ENCODE results near the gene CHAD. TPM values are rescaled to one million over a fixed set of nuclear protein-coding genes. Genes with fewer than 3 reads are reported as not detected.

CHAD gene
- total and polyA plus RNA-seq, 2 of the 13 experiments (the other 11 are each of a cell fraction or from before 2014, with no cell fraction given), result 1.4 TPM; not detected in 1

GRCh38 chr17:50428831-50429424, 39.8 kb downstream of the CHAD start (continued):
- TF ChIP-seq AHDC1 (CRISPR knock-in tag; IDR thresholded peaks at IDR 0.05; ENCODE audit: borderline replicate concordance), result peak; percentile 64; the same call in 1 of the 2 replicates
- peak; percentile 19; the same call in 1 of the 2 replicates for TF ChIP-seq ZNF121 (CRISPR knock-in tag; IDR thresholded peaks at IDR 0.05)
- TF ChIP-seq ZNF383 (CRISPR knock-in tag; IDR thresholded peaks at IDR 0.05; ENCODE audit: borderline replicate concordance), result no peak
- no peak for TF ChIP-seq ZNF709 (CRISPR knock-in tag; IDR thresholded peaks at IDR 0.05)
- no peak; the same call in 1 of the 2 replicates for TF ChIP-seq ZNF235 (CRISPR knock-in tag; IDR thresholded peaks at IDR 0.05; ENCODE audit: borderline replicate concordance)
- peak; percentile 72; the same call in 1 of the 2 replicates for TF ChIP-seq ZSCAN29 (CRISPR knock-in tag; conservative IDR thresholded peaks at IDR 0.05)
- TF ChIP-seq DBP (CRISPR knock-in tag; IDR thresholded peaks at IDR 0.05; ENCODE audit: not compliant biosample characterization), result no peak
- no peak for TF ChIP-seq FOXO4 (CRISPR knock-in tag; conservative IDR thresholded peaks at IDR 0.05)
- TF ChIP-seq ZNF776 (CRISPR knock-in tag; IDR thresholded peaks at IDR 0.05), result no peak
- TF ChIP-seq JARID2 (CRISPR knock-in tag; IDR thresholded peaks at IDR 0.05; ENCODE audit: insufficient replicate concordance), result no peak
- no peak for TF ChIP-seq ZNF589 (CRISPR knock-in tag; conservative IDR thresholded peaks at IDR 0.05)
- TF ChIP-seq U2AF1 (optimal IDR thresholded peaks at IDR 0.05; ENCODE audit: low read depth, low read length), result no peak
- TF ChIP-seq CSRNP2 (CRISPR knock-in tag; conservative IDR thresholded peaks at IDR 0.05; ENCODE audit: low read depth), result no peak
- no peak for TF ChIP-seq ZFYVE20 (CRISPR knock-in tag; IDR thresholded peaks at IDR 0.05; ENCODE audit: borderline replicate concordance, low read depth)
- TF ChIP-seq ZBTB38 (CRISPR knock-in tag; IDR thresholded peaks at IDR 0.05), result peak; percentile 50; the same call in 1 of the 2 replicates
- no peak for TF ChIP-seq ZFAT (CRISPR knock-in tag; conservative IDR thresholded peaks at IDR 0.05)
- no peak for TF ChIP-seq NAIF1 (CRISPR knock-in tag; IDR thresholded peaks at IDR 0.05; ENCODE audit: borderline replicate concordance)
- TF ChIP-seq ZFP37 (CRISPR knock-in tag; IDR thresholded peaks at IDR 0.05; ENCODE audit: borderline replicate concordance), result no peak
- peak; percentile 89 for TF ChIP-seq MTA1 (CRISPR knock-in tag; IDR thresholded peaks at IDR 0.05; ENCODE audit: borderline replicate concordance)
- peak; percentile 99 for TF ChIP-seq TARDBP (CRISPR knock-in tag; IDR thresholded peaks at IDR 0.05)
